HG02588 (cell line): ENCODE results near the gene DEFB129.
"Not testable (repeated sequence)": the region's sequence is repeated elsewhere in the genome, so short reads cannot be mapped to it uniquely, and the experiment has no call there.

Experiments used
- ATAC-seq: cut with Tn5 transposase; IDR thresholded peaks from one replicate; pipeline ENCODE4 v1.9.1; 2021; ENCODE audit warnings: mild to moderate bottlenecking, moderate library complexity; ENCODE audit not compliant: unreplicated experiment

Gene DEFB129, protein sequence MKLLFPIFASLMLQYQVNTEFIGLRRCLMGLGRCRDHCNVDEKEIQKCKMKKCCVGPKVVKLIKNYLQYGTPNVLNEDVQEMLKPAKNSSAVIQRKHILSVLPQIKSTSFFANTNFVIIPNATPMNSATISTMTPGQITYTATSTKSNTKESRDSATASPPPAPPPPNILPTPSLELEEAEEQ

DNA sequence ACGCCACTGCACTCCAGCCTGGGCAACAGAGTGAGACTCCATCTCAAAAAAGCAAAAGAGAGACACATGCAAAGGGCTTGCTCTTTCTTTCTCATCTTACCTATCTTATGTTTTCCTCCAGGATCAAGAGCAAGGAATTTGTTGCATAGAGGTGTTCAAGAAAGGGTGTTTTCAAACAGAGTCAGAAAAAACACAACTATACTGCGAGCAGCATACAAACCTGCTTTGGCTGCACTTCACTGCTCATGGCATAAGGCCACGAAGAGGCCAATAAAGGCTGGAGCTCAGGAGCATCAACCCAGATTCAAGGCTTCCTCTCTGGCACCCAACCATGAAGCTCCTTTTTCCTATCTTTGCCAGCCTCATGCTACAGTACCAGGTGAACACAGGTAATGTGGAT, at the start of gene DEFB129:
TSS of gene DEFB129 (plus strand) at position 301 of the 400 bp plus-strand sequence. CDS start at position 332, 31 bp downstream.
- ATAC-seq: no peak

DNA sequence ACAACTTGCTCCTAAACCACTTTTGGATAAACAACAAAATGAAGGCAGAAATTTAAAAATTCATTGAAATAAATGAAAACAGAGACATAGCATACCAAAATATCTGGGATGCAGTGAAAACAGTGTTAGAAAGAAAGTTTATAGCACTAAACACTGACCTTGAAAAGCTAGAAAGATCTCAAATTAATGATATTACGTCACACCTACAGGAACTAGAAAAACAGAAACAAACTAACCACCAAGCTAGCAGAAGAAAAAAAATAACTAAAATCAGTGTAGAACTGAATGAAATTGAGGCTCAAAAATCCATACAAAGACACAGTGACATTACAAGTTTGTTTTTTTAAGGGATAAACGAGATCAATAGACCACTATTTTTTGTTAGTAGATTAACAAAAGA, 42.8 kb upstream of the DEFB129 start:
- ATAC-seq: no peak

DNA sequence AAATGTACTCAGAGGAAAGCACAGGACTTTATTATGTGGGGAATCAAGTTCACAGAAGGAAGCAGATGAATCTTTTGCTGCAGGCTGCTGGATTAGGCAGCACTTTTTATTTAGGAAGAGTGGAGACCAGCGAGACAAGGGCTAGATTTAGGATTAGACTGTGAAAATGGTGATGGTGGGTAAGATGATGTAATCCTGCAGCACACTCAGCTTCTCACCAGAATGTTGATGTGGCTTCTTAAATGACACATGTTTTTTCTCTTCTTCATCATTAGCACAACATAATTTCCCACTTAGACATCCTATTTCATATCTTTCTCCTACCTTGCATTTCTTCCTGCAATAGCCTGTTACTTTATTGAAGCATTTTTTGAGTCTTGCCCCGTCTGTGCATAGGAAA, 39.3 kb upstream of the DEFB129 start:
- ATAC-seq: no peak

DNA sequence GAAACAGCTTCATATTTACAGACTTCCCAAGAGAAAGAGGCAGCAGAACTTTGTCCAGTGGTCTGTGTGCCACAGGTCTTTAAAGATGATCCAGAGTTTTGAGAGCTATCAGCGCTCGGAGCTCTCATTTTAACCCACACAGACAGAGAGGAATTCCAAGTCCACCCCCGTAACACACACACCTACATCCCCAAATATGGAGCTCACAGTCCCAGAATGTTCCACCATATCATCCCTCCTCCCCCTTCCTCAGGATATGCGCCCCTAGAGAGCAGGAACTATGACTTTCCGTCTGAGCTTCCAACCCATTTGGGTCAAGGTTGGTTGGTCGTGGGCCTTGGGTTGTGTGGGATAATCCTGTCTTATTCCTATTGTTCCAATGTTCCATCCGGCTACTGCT, 37.4 kb upstream of the DEFB129 start, which contains the start of gene DEFB128:
TSS of gene DEFB128 (minus strand) at position 101 of the 400 bp plus-strand sequence. CDS start at position 13, 88 bp downstream.
- no peak for ATAC-seq

DNA sequence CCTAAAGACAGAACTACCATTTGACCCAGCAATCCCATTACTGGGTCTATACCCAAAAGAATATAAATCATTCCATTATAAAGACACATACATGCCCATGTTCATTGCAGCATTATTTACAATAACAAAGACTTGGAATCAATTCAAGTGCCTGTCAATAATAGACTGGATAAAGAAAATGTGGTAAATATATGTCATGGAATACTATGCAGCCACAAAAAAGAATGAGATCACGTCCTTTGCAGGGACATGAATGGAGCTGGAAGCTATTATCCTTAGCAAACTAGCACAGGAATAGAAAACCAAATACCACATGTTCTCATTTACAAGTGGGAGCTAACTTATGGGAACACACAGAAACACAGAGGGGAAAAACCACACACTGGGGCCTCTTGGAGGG, 28.8 kb upstream of the DEFB129 start:
- ATAC-seq: no peak

DNA sequence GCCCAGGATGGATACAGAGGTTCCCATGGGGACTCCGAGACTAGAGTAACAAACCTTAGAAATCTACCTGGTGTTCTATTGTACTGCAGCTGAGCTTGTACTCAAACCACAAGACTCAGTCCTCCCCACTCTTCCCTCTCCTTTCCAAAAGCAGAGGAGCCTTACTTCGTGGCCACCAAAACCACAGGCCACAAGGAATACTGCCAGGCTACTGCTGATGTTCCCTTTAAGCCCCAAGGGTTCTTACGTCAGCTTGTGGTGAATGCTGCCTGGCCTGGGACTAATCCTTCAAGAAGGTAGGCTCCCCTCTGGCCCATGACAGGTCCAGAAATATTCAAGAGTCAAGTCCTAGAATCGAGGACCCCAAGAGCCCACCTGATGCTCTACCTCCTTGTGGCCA, 27.1 kb upstream of the DEFB129 start:
- ATAC-seq: no peak

DNA sequence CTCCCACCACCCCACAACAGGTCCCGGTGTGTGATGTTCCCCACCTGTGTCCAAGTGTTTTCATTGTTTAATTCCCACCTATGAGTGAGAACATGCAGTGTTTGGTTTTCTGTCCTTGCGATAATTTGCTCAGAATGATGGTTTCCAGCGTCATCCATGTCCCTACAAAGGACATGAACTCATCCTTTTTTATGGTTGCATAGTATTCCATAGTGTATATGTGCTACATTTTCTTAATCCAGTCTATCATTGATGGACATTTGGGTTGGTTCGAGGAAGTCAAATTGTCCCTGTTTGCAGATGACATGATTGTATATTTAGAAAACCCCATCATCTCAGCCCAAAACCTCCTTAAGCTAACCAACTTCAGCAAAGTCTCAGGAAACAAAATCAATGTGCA, 23.4 kb upstream of the DEFB129 start:
- ATAC-seq: not testable (repeated sequence)

DNA sequence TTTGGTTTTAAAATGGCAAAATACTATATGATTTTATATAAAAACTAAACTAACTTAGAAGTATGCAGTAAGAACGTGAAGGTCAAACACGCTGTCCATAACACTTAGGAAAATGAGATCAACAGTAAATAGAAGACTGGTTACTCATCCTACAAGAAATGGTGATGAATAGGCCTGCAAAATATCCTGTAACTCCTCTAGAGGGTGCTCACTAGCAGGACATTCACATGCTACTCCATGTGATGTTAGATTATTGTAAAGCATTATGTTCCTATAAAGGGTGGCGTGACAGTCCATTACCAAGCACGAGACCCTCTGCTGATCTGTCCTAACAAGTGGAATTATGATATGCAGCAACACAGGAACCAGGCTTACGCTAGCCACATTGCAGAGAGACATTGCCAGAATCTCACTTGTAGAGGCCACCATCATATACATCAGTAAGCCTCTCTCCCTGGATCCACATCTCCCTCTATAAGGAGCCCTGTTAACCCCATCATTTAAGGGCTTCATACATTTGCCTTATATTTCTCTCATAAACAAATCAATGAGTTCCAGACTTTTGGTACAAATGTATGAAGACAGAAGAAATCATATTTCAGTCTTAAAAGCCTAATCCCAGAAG, 18.0 kb upstream of the DEFB129 start:
- no peak for ATAC-seq

DNA sequence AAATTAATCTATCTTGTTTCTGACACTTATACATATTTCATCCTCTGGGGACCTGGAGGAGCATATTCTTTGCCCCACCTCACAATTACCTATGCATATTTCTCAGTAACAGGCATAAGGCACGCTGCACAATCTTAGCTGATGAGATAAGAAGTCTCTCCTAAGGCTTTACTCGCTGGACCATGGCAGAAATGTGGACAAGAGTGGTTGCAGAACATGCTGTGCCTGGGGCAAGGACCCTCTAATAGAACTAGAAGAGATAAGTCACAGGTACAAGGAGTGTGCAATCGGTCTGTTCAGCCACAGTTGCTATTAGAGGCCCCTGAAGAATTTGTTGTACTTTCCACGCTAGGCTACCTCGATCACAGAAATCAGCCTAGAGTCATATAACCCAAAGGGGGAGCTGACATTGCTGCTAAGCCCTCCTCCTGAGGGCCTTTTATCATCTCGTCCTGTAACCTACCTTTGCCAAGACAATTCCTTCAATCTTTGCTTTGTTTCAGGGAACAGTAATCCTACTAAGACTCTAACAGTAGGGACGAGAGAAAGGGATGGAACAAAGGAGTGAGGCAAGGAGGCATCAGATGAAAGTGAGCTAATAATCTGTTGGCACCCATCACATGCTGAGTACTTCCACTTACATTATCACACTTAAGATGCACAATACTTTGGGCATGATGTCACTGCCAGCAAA, 16.1 kb upstream of the DEFB129 start:
- no peak for ATAC-seq

DNA sequence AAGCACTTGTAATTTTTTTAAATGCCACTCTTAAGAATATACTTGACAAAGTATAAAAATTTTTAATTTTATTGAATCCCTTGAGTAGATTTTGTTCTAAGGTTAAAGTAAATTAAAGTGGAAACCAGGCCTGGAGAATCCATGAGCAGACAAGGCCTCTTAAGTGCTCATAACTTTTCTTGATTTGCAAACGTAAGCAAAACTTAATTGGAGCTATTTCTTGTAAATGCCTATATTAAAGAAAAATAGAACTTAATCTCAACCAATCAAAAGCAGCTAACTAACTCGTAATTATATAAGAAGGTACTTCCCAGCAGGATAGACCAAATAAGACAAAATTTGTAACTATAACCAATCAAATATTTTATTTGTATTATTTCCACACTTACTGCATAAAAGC, 12.7 kb upstream of the DEFB129 start:
- ATAC-seq: no peak

DNA sequence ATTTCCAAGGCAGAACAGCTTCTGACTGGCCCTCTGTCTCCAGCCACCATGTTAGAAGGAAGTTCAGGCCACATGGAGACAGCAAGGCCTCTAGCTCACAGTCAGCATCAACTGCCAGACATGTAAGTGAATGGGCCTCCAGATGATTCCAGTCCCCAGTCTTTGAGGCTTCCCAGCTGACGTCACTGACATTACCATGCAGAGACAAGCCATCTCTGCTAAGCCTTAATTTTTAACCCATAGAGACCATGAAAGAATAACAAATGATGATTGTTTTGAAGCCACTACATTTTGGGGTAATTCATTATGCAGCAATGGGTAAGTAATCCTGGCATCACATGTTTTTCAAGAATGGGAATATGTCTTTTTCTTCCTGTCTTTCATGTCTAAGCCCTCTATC, 11.3 kb upstream of the DEFB129 start:
- no peak for ATAC-seq

DNA sequence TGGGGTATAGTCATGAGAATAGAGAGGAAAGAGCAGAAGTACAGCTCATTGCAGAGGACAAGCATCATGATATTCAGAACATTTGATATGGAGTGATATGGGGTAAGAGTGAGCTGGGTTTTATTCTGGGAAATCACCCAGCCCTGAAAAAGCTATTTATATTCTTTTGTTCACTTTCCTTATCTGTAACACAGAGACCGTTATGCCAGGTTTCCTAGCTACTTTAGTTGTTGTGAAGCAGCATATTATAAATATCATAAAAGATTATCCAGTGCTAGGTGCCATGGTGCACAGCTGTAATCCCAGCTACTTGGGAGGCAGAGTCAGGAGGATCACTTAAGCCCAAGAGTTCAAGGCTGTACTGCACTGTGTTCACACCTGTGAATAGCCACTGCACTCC, 9.8 kb upstream of the DEFB129 start:
- no peak for ATAC-seq

DNA sequence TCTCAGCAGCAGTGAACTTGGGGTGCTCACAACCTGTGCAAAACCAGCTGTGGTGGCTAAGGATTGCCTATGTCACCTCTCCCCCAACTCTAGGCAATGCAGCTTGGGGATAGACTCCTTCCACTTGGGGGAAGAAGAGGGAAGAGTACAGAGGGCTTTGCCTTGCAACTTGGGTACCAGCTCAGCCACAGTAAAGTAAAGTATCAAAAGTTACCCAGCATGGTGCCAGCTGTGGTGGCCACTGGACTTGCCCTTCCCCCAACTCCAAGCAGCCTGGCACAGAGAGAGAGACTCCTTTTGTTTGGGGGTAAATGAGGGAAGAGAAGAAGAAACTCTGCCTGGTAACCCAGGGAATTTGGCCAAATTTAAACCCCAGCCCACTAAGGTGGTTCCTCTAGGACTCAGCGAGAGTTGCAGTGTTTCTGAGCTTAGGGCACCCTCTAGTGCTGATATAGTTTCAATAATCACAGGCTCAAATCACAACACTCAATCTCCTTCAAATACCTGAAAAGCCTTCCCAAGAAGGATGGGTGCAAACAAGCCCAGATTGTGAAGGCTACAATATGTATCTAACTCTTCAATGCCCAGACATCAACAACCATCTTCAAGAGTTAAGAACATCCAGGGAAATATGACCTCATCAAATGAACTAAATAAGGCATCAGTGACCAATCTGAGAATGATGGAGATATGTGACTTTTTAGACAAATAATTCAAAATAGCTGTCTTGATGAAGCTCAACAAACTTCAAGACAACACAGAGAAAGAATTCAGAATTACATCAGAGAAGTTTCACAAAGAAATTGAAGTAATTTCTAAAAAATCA, 7.6 kb upstream of the DEFB129 start:
- no peak for ATAC-seq

DNA sequence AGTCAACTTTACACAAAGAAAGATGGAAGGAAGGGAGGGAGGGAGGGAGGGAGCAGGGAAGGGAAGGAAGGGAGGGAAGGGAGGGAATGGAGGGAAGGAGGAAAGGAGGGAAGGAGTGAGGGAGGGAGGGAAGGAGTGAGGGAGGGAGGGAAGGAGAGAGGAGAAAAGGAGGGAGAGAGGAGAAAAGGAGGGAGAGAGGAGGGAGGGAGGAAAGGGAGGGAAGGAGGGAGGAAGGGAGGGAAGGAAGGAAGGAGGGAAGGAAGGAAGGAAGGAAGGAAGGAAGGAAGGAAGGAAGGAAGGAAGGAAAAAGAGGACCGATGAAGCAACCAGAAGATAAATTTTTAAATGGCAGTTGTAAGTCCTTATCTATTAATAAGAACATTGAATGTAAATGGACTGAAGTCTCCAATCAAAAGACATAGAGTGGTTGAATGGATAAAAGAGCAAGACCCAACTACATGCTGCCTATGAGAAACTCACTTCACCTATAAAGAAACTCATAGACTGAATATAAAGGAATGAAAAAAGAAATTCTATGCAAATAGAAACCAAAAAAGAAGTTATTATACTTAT, 5.7 kb upstream of the DEFB129 start:
- ATAC-seq: no peak

DNA sequence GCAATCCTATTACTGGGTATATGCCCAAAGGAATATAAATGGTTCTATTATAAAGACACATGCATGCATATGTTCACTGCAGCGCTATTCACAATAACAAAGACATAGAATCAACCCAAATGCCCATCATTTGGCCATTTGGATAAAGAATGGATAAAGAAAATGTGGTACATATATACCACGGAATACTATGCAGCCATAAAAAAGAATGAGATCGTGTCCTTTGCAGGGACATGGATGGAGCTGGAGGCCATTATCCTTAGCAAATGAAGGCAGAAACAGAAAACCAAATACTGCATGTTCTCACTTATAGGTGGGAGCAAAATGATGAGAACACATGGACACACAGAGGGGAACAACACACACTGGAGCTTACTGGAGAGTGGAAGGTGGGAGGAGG, 1.2 kb upstream of the DEFB129 start:
- ATAC-seq: not testable (repeated sequence)

DNA sequence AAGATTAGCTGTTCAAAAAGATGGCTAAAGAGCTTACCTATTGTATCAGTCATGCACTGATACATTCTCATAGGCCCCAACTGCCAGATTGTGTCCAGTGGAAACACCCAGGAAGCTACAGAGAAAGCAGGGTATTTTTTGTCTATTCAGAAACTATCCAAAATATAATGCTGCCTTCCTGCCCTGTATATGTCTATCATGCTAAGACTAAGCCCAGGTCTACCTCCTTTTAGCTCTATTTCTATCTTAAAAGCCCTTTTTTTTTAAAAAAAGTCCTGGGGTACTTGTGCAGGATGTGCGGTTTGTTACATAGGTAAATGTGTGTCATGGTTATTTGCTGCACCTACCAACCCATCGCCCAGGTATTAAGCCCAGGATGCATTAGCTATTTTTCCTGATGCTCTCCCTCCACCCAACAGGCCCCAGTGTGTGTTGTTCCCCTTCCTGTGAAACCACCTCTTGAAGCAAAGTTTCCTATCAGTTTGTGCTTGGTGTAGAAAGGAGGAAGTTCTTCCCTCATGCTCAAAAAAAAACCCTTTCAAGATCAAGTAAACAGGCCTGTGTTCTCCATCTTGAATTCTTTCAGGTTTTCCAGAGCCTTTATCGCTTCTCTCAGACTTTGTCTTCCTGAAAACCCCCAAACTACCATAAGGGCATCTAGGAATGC, 514 bp downstream of the DEFB129 start:
- ATAC-seq: no peak

DNA sequence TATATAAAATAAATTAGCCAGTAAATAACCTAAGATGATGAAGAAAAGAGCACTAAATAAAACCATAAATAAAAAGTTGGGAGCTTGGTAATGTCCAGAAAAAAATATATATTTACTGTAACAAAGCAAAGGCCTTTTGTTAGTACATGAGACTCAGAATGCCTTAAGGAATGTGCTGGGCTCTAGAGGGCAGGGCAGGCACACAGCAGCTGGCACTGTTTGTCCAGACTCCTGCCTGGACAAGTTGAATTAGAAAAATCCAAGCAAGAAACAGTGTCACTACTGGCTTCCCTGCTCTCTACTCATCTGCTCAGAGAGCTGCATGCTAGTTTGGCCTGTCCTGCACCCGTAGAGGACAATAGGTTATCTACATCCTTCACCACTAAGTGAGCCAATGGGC, 8.8 kb downstream of the DEFB129 start:
- ATAC-seq: no peak

DNA sequence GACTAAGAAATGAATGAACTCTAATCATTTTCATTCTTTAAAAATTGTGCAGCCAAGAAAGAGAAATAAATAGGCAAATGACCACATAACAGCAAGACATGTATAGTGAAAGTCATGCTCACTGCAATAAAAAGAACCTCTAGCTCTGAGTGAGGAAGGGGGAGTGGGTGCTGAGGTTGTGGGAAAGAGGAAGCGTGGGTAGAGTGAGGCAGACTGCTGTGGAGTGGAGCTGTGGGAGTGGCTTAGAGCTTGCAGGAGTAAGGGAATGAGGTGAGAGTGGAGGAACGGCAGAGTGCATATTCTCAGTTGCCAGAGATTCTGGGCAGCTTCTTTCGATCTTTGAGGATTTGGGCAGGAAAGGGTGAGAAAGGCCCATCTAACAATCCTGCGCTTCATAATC, 10.4 kb downstream of the DEFB129 start:
- ATAC-seq: no peak

DNA sequence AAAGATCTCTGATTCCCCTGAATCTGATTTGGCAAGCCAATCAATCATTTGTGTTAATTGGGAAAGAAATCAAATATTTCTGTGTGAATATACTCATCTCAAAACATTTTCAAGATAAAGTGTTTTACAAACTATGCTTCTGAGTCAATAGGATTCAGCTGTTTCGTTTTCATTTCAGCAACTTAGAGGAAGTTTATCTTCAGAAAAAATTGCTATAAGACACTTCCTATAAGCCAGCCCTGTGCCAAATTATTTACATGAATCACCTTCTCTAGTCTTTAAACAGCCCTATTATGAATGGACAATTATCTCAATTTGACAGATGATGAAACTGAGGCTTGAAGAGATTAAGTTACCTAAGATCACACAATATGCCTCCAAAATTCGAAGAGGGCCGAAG, 10.9 kb downstream of the DEFB129 start:
- ATAC-seq: no peak

DNA sequence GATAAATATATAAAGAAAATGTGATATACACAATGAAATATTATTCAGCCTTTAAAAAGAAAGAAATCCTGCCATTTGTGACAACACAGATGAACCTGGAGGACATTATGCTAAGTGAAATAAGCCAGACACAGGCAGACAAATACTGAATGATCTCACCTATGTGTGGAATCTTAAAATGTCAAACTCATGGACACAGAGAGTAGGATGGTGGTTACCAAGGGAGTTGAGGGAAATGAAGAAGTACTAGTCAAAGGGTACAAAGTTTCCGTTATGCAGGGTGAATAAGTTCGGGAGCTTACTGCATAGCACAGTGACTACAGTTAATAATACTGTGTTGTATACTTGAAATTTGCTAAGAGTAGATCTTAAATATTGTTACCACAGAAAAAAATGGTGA, 15.8 kb downstream of the DEFB129 start:
- ATAC-seq: no peak

DNA sequence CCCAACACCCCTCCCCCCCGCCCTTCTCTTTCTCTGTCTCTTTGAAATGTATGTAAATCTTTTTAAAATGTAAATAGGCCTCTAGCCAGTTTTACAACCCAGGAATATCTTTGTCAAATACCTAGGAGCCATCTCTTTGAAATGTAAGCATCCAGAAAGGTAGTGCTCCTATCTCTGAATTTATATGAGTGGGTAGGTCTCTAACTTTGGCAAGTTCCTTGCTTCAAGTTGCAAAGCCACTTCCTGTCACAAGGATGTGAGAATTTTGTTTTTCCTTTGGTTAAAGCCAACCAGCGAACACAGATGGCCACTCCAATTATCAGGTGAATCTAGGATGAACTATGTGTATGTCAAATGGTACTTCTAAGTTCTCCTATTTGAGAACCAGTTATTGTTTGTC, 24.3 kb downstream of the DEFB129 start:
- ATAC-seq: no peak
